Esophagus muscularis mucosa (tissue), 4 donors: Measurements from ENCODE around the gene NEUROD2. TPM values are rescaled to one million over a fixed set of nuclear protein-coding genes. Genes with fewer than 3 reads are reported as not detected.

Source experiments
- DNase-seq: peaks from one replicate; pipeline ENCODE4 v3.0.0-alpha.2; 2017; ENCODE audit errors: extremely low spot score
- H3K27ac ChIP-seq, 4 donors: fragments of 200-600 bp; sonication (generic); replicated peaks in 1 of 4; 1 replicate in 3 of 4; 2 replicates in 1 of 4; pipeline ENCODE4 v1.5.1; 2016 to 2019; ENCODE audit warnings: mild to moderate bottlenecking in 1 of 4
- H3K27me3 ChIP-seq, 4 donors: fragments of 200-600 bp; sonication (generic); one replicate each; pipeline versions ENCODE4 v1.5.1 to v1.6.0; 2016 to 2019
- H3K36me3 ChIP-seq, 4 donors: fragments of 200-600 bp; sonication (generic); one replicate each; pipeline ENCODE4 v1.5.1; 2016 to 2019
- H3K4me1 ChIP-seq, 4 donors: fragments of 200-600 bp; sonication (generic); one replicate each; pipeline ENCODE4 v1.5.1; 2016 to 2019
- H3K4me3 ChIP-seq, 4 donors: fragments of 200-600 bp; sonication (generic); 1 replicate in 2 of 4; 2 replicates in 2 of 4; pipeline ENCODE4 v1.5.1; 2016 to 2019; ENCODE audit warnings: mild to moderate bottlenecking in 4 of 4, moderate library complexity in 1 of 4
- H3K9me3 ChIP-seq, 4 donors: fragments of 200-600 bp; sonication (generic); 1 replicate in 3 of 4; 2 replicates in 1 of 4; pipeline ENCODE4 v1.5.1; 2016 to 2019
- CTCF ChIP-seq, 3 experiments: fragments of 200-600 bp in 2 of 3; fragments of 450-650 bp in 1 of 3; sonication (generic) in 2 of 3; IDR thresholded peaks; one replicate each; pipeline ENCODE4 v1.5.1; 2017 to 2019; ENCODE audit warnings: antibody characterized with exemption in 3 of 3, mild to moderate bottlenecking in 2 of 3, moderate library complexity in 1 of 3
- EP300 ChIP-seq: sonication (generic); formaldehyde crosslinking; IDR thresholded peaks from one replicate; pipeline ENCODE4 v1.6.1; 2017; ENCODE audit warnings: antibody characterized with exemption
- POLR2A ChIP-seq: fragments of 450-650 bp; IDR thresholded peaks from one replicate; pipeline ENCODE4 v1.6.1; 2017; ENCODE audit warnings: antibody characterized with exemption, moderate library complexity, mild to moderate bottlenecking, low read depth
- POLR2AphosphoS5 ChIP-seq, 2 donors: sonication (generic); formaldehyde crosslinking; IDR thresholded peaks; one replicate each; pipeline ENCODE4 v1.6.1; 2017; ENCODE audit warnings: antibody characterized with exemption in 2 of 2
- WGBS: methylation state at CpG from one replicate; pipeline ENCODE4 v1.1.5; 2018; 5-methylcytosine and 5-hydroxymethylcytosine counted together
- intact Hi-C: fragments of 100-400 bp; cut with DNase I; formaldehyde crosslinking; loops from one replicate; pipeline ENCODE4 v1.15.1; 2023
- total RNA-seq, 4 donors: library from RNA; depleted of rRNA; stranded (reverse); fragments of >200 nt; gene quantifications; one replicate each; pipeline versions ENCODE4 v1.1.0 to v1.2.1, GENCODE V29; 2016

The NEUROD2 gene
- total RNA-seq, 4 donors from 2014 or later: not detected

GRCh38 chr17:39605492-39606433, 2.0 kb downstream of the NEUROD2 start:
- no peaks in the 10 kb centered on the region for H3K9me3 ChIP-seq
- H3K27me3 ChIP-seq: peaks cover 3 to 99% (median 77%) of the 10 kb centered on the region in 4 donors
- 3% methylated on average over 83 of the region's 102 CpGs for WGBS
- intact Hi-C loops: no loop called here
- peaks cover 30 to 50% (median 42%) of the 10 kb centered on the region in 4 donors for H3K4me1 ChIP-seq
- H3K4me3 ChIP-seq: peak overlapping the region; percentile 27 to 42 (median 32)
- no peaks in the 10 kb centered on the region for H3K36me3 ChIP-seq
- no peak for DNase-seq
- TF ChIP-seq POLR2A (no peak), POLR2AphosphoS5 (IDR thresholded peaks at IDR 0.05) (no peak), EP300 (no peak), CTCF (IDR thresholded peaks at IDR 0.05) (no peak)
- no peak overlapping the region for H3K27ac ChIP-seq

GRCh38 chr17:39604911-39605491, 2.7 kb downstream of the NEUROD2 start:
- H3K27ac ChIP-seq: no peak overlapping the region
- 7% methylated on average over 31 of the region's 31 CpGs for WGBS
- H3K4me3 ChIP-seq: peak overlapping the region in 1 of 4 donors; percentile 37
- peaks cover 3 to 100% (median 85%) of the 10 kb centered on the region in 4 donors for H3K27me3 ChIP-seq
- intact Hi-C loops: no loop called here
- H3K36me3 ChIP-seq: no peaks in the 10 kb centered on the region
- H3K9me3 ChIP-seq: no peaks in the 10 kb centered on the region
- peaks cover 30 to 51% (median 43%) of the 10 kb centered on the region in 4 donors for H3K4me1 ChIP-seq
- TF ChIP-seq CTCF (IDR thresholded peaks at IDR 0.05) (no peak), POLR2A (no peak), POLR2AphosphoS5 (IDR thresholded peaks at IDR 0.05) (no peak), EP300 (no peak)
- DNase-seq: no peak

- peaks cover 45 to 65% (median 57%) of the 10 kb centered on the region in 4 donors for H3K4me1 ChIP-seq
- no peak for DNase-seq
- H3K4me3 ChIP-seq: no peak overlapping the region
- TF ChIP-seq POLR2A (no peak), POLR2AphosphoS5 (IDR thresholded peaks at IDR 0.05) (no peak), CTCF (IDR thresholded peaks at IDR 0.05) (no peak), EP300 (no peak)
- intact Hi-C loops: no loop called here
- no peak overlapping the region for H3K27ac ChIP-seq
- 8% methylated on average over 13 of the region's 14 CpGs for WGBS
- H3K36me3 ChIP-seq: no peaks in the 10 kb centered on the region
- peaks cover 6 to 100% (median 96%) of the 10 kb centered on the region in 4 donors for H3K27me3 ChIP-seq
- H3K9me3 ChIP-seq: no peaks in the 10 kb centered on the region
These were observed 4.3 kb downstream of the NEUROD2 start for GRCh38 chr17:39603304-39604016.

- no peak for DNase-seq
- H3K27me3 ChIP-seq: peaks cover 7 to 100% (median 96%) of the 10 kb centered on the region in 4 donors
- no peaks in the 10 kb centered on the region for H3K9me3 ChIP-seq
- no peak for TF ChIP-seq POLR2AphosphoS5 (IDR thresholded peaks at IDR 0.05)
- no peak for TF ChIP-seq CTCF (IDR thresholded peaks at IDR 0.05)
- no peak for TF ChIP-seq EP300
- no peak for TF ChIP-seq POLR2A
- H3K4me3 ChIP-seq: no peak overlapping the region
- H3K4me1 ChIP-seq: peaks cover 46 to 65% (median 59%) of the 10 kb centered on the region in 4 donors
- H3K36me3 ChIP-seq: no peaks in the 10 kb centered on the region
- WGBS: 54% methylated on average over 4 of the region's 4 CpGs
- intact Hi-C loops: no loop called here
- H3K27ac ChIP-seq: no peak overlapping the region
These were observed 5.0 kb downstream of the NEUROD2 start for GRCh38 chr17:39602533-39603303.
